HG03196 (cell line): Measurements from ENCODE around the gene MIOS.

Experiments
- ATAC-seq: cut with Tn5 transposase; IDR thresholded peaks from one replicate; pipeline ENCODE4 v1.9.1; 2021; ENCODE audit not compliant: unreplicated experiment

Gene MIOS

GRCh38 chr7:7566651-7567611, at the start of gene MIOS:
TSS of gene MIOS (plus strand) at chr7:7566884. CDS start at chr7:7572476, 5,592 bp downstream.
- peak; percentile 71 for ATAC-seq

GRCh38 chr7:7517754-7518153, 48.9 kb upstream of the MIOS start:
- no peak for ATAC-seq

- no peak for ATAC-seq
Observed at GRCh38 chr7:7519056-7519455, 47.6 kb upstream of the MIOS start.

GRCh38 chr7:7519528-7519927, 47.2 kb upstream of the MIOS start:
- ATAC-seq: no peak

GRCh38 chr7:7521259-7521658, 45.4 kb upstream of the MIOS start:
- ATAC-seq: no peak

GRCh38 chr7:7522421-7522820, 44.3 kb upstream of the MIOS start:
- ATAC-seq: no peak

- ATAC-seq: no peak
Observed at GRCh38 chr7:7524121-7524520, 42.6 kb upstream of the MIOS start.

GRCh38 chr7:7526006-7526405, 40.7 kb upstream of the MIOS start:
- no peak for ATAC-seq

- ATAC-seq: no peak
Observed at GRCh38 chr7:7527047-7527446, 39.6 kb upstream of the MIOS start.

- ATAC-seq: no peak
Observed at GRCh38 chr7:7529328-7529727, 37.4 kb upstream of the MIOS start.

GRCh38 chr7:7533831-7534430, 32.8 kb upstream of the MIOS start:
- no peak for ATAC-seq

- ATAC-seq: no peak
Observed at GRCh38 chr7:7535691-7536090, 31.0 kb upstream of the MIOS start, which contains the start of gene COL28A1. TSS of gene COL28A1 (minus strand) at chr7:7535873. CDS start at chr7:7532875, 2,998 bp downstream.

- ATAC-seq: no peak
Observed at GRCh38 chr7:7536396-7537019, 30.2 kb upstream of the MIOS start.

GRCh38 chr7:7537711-7538110, 29.0 kb upstream of the MIOS start:
- ATAC-seq: no peak

GRCh38 chr7:7539152-7539551, 27.5 kb upstream of the MIOS start:
- ATAC-seq: no peak

- no peak for ATAC-seq
Observed at GRCh38 chr7:7539711-7540110, 27.0 kb upstream of the MIOS start.

- ATAC-seq: no peak
Observed at GRCh38 chr7:7542251-7542835, 24.3 kb upstream of the MIOS start.

GRCh38 chr7:7548407-7548806, 18.3 kb upstream of the MIOS start:
- ATAC-seq: no peak

GRCh38 chr7:7550663-7551062, 16.0 kb upstream of the MIOS start:
- ATAC-seq: no peak

GRCh38 chr7:7552199-7552598, 14.5 kb upstream of the MIOS start:
- no peak for ATAC-seq

- no peak for ATAC-seq
Observed at GRCh38 chr7:7553386-7553785, 13.3 kb upstream of the MIOS start.
